ENCODE results near the gene NSD2.

GRCh38 chr4:1900087-1900433 lies 28.9 kb downstream of the NSD2 start:
- no peak for TF ChIP-seq CTCF (IDR thresholded peaks at IDR 0.05)
- no peak for TF ChIP-seq ZFX (IDR thresholded peaks at IDR 0.05; ENCODE audit: borderline replicate concordance)
